GM11168 (cell line): Measurements from ENCODE around the gene CCR5.
"Not testable (repeated sequence)": the region's sequence is repeated elsewhere in the genome, so short reads cannot be mapped to it uniquely, and the experiment has no call there.

ENCODE experiments used
- in situ Hi-C: fragments of 300-500 bp; cut with MboI; formaldehyde crosslinking; loops from one replicate; pipeline ENCODE4 v1.12.0; 2022; ENCODE audit warnings: low sequenced_read_pairs; ENCODE audit not compliant: unreplicated experiment

The CCR5 gene

DNA sequence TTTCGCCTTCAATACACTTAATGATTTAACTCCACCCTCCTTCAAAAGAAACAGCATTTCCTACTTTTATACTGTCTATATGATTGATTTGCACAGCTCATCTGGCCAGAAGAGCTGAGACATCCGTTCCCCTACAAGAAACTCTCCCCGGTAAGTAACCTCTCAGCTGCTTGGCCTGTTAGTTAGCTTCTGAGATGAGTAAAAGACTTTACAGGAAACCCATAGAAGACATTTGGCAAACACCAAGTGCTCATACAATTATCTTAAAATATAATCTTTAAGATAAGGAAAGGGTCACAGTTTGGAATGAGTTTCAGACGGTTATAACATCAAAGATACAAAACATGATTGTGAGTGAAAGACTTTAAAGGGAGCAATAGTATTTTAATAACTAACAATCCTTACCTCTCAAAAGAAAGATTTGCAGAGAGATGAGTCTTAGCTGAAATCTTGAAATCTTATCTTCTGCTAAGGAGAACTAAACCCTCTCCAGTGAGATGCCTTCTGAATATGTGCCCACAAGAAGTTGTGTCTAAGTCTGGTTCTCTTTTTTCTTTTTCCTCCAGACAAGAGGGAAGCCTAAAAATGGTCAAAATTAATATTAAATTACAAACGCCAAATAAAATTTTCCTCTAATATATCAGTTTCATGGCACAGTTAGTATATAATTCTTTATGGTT is at the start of gene CCR5:
Gene CCR5 (plus strand): TSS at position 108 of the 680 bp plus-strand sequence. CDS start 1,957 bp downstream, outside the sequence.
- in situ Hi-C loops = loop anchor here (5.0 to 10.0 kb wide), 2 partner anchors 154 to 426 kb away; partner anchors contain the start of gene CXCR6

DNA sequence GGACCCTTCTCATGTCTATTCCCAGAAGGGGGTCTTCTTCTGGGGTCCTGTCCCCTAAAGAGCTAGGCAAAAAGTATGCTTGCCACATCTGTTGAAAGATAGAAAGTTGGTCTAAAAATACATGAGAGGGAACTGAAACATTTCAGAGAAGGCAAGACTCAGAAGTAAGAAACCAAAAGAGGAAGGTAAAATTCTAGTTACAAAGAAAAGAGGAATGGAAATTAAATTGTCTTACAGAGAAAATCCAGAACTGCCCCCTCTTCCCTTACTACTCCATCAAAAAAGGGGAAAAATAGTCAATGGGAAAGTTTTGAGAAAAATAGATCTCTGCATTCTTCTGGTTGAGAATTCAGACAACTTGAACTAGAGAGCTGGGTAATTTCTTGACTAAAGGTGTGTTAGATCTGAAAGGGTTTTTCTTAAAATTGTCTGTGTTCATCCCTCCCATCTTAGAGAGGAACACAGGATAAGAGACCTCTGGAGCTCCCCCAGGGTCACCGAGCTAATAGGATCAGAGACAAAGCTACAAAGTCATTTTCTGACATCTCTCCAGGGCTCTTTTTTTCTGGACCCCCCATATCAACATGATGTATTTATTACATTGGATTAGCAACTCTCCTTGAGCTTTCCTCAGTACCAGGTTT is 49.2 kb upstream of the CCR5 start:
- in situ Hi-C loops = no loop called here

DNA sequence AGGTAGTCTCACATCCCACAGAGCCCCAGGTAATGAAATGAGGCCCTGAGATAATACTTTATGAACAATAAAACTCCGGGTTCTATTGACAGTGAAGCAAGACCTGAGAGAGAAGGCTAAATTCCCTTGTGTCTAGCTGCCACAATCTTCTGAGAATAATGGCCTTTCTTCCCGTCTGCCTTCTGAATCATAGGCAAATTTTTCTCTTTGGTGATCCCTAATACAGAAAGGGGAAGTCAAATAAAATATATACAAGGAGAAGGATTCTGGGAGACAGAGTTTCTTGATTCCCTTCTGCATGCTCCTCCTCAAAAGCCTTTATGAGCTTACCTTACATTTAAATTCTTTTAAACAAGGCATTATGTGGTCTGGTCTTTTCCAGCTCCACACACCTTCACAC is 46.7 kb upstream of the CCR5 start:
- in situ Hi-C loops = no loop called here

DNA sequence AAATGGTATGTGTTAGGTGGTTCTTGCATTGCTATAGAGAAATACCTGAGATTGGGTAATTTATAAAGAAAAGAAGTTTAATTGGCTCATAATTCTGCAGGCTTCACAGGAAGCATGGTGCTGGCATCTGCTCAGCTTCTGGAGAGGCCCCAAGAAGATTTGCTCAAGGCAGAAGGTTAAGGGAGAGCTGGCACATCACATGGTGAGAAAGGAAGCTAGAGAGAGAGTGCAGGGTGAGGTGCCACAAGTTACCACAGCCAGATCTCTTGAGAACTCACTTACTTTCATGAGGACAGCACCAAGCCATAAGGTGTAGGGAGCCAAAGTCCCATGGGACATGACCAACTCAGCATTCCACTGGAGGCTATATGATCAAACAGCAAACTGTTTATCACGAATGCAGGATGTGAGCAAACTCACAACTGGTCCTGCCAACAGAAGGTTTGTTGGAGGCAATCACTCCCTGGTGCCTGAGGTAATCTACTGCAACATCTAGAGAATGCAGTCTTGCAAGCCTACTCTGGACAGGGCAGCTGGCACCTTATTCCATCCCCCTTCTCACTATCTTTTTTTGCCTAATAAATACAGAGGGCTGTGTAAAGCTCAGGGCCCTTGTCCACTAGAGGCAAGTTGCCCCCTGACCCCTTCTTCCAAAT is 45.0 kb upstream of the CCR5 start:
- in situ Hi-C loops = no loop called here

DNA sequence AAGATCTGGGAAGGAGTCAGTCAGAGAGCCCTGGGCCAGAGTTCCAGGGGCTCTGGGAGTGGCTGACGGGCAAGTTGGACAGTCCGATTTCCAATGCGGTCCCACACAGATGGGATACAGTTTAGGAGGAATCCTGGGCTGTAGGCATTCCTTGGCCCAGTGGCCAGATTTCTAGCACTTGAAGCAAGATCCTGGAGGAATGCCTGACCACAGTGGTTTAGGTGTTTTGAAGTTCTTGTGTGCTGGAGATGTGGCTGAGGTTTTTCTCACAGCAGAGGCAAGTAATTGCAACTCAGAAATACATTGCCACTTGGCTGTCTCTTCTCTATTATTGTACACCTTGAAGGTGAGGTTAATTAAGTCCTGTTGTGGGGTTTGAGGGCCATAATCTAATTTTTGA is 40.1 kb upstream of the CCR5 start:
- in situ Hi-C loops = not testable (repeated sequence)

DNA sequence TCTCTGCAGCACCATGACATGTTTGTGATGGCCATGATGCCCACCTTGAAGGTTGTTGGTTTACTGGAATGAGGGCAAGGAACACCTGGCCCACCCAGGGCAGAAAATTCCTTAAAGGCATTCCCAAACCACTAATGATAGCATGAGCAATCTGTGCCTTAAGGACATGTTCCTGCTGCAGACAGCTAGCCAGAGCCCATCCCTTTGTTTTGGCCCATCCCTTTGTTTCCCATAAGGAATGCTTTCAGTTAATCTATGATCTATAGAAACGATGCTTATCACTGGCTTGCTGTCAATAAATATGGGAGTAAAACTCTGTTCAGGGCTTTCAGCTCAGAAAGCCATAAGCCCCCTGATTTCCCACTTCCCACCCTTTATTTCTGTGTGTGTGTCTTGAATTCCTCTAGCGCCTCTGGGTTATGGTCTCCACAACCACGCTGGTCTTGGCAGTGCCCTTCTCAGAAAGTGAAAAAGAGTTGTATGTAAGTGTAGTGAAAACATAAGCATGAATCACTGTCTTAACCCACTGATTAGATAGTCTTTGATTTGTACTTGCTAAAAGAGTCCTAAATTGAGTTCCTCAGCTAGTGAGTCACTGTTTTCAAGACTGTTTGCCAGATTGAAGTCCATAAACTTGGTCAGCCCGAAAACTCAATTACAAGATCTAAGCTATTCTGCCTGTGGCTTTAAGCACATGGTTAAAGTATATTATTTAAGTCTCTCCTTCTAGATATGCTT is 35.8 kb upstream of the CCR5 start:
- in situ Hi-C loops = no loop called here

DNA sequence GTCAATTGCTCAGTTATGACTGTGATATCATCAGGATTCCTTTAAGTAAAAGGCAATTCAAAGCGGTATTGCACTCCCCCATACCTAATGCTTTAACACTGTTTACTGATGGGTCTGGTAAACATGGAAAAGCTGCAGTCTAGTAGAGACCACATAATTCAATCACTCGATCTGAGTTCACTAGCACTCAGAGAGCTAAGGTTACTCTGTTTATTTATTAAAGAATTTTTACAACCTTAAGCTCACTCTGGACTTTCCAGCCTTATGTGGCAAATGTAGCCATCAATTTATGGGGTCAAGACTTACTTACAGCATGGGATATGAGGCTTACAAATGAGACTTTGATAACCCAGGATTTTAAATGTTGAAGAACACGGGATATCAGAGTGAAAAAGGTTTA is 35.2 kb upstream of the CCR5 start:
- in situ Hi-C loops = no loop called here

DNA sequence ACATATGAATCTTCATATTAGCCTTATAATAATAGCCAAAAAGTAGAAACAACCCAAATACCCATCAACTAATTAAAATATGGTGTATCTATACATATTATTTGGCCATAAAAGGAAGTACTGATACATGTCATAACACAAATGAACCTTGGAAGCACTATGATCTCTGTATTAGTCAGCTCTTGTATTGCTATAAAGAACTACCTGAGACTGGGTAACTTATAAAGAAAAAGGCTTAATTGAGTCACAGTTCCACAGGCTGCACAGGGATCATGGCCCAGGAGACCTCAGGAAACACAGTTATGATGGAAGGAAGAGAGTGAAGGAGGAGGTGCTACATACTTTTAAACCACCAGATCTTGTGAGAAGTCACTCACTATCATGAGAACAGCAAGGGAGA is 32.8 kb upstream of the CCR5 start:
- in situ Hi-C loops = no loop called here

DNA sequence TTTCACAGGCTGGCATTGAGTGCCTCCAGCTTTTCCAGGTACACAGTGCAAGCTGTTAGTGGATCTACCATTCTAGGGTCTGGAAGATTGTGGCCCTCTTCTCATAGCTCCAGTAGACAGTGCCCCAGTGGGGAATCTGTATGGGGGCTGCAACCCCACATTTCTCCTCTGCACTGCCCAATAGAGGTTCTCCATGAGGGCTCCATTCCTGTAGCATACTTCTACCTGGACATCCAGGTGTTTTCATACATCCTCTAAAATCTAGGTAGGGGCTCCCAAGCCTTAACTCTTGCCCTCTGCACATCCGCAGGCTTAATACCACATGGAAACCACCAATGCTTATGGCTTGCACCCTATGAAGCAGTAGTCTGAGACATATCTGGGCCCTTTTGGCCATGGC is 31.9 kb upstream of the CCR5 start:
- in situ Hi-C loops = no loop called here

DNA sequence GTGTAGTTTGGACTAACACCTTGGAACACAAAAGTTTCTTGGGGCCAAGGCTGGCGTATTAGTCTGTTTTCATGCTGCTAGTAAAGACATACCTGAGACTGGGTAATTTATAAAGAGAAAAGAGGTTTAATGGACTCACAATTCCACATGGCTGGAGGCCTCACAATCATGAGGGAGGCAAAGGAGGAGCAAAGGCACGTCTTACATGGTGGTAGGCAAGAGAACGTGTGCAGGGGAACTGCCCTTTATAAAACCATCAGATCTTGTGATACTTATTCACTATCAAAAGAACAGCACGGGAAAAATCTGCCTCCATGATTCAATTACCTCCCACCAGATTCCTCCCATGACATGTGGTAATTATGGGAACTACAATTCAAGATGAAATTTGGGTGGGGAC is 26.3 kb upstream of the CCR5 start:
- in situ Hi-C loops = no loop called here

DNA sequence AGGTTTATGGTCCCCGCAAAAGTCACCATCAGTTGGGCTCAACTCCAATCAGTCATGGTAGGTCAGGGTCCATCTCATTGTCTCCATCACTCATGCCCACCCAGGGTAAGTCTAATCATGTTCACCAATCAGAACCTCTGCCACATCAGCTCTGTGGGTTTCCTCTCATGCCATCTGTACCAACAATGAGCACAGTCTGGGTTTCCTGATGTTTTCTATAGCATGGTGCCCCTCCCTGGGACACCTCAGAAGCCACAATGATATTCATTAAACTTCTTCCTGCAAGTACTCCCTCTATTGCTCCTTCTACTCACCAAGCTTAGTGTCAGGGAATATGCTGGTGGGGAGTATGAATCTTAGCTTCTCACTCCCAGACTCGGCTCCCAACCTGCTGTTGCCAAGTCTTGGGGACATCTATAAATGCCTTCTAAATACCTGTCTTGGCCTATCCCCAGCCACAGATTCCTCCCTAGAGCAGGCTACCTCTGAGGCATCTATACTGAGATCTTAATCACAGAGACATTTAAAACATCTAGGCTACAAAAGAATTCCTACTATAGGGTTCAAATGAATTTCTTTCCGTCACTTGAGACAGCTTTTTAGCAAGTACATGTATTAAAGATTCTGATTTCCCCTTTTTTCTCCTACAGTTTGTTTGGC is 21.8 kb upstream of the CCR5 start:
- in situ Hi-C loops = no loop called here

DNA sequence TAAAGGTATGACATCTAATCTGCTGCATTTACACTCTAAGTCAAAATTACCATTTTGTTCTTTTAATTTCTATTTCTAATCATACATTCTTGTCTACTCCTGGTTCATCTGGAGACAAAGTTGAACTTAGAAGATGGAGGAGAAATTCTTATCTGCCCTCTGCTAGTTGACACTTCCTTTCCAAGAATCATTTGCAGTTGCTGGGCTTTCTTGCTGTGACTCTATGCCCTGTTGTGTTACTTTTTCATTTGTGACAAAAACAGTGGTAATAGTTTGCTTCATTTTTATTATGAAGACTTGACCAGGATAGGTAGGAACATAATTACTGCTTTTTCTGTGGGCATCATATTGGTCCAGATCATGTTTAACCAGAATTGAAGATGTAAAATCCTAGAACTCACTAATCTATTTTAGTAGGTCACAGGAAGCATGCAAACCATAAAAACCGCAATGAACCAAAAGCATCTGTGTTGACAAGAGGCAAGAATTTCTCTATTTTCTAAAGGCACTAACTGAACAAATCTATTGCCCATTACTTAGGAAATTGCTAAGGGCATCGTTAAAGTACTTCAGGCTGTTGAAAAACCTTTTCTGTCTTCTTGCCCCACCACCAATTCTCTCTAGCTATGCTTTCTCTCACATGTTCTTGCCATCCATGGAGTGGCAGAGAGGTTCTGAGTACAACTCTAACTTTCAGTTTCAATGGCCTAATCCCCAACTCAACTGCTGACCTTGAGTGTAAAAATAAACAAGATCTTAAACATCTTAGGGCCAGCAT is 21.1 kb upstream of the CCR5 start:
- in situ Hi-C loops = no loop called here

DNA sequence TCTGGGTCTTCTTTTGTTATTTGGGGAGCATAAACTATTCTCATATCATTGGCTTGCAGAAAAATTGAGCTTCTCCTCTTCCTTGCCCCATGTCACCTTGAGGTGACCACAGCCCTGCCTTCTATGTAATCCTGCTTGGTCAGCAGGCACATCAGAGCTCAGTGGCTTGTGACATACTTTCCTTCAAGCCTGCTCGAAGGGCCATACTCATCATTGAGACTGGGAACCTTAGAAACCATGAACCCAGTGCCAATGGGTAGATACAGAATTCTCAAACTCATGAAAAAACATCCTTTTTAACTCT is 20.5 kb upstream of the CCR5 start:
- in situ Hi-C loops = no loop called here

DNA sequence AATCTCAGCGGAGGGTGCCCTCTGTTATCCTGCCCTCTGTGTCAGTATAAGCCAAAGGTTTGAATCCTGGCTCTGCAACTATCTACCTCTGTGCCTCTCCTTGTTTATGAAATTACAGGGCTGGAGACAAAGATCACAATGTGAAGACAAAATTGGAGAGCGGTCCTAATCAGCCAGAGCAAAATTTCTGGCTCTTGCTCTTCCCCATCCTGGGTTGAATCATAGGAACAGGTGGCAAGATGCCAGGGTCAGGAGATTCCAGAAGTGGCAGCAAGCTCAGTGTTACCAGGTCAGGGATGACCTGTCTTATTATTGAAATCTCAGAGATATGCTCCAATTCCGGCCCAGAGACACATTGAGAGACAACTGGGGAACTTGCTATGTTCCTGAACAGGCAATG is 19.1 kb upstream of the CCR5 start:
- in situ Hi-C loops = no loop called here

DNA sequence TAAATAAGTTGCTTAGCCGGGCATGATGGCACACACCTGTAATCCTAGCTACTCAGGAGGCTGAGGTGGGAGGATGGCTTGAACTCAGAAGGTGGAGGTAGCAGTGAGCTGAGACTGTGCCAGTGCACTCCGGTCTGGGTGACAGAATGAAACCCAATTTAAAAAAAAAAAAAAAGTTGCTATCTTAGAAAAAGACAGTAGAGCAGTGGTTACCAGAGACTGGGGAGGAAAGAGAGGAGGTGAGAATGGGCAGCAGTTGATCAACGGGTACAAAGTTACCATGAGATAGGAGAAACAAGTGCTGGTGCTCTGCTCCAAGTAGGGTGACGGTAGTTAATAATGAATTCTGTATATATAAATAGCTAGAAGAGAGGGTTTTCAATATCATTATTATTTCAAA is 17.7 kb upstream of the CCR5 start:
- in situ Hi-C loops = no loop called here

DNA sequence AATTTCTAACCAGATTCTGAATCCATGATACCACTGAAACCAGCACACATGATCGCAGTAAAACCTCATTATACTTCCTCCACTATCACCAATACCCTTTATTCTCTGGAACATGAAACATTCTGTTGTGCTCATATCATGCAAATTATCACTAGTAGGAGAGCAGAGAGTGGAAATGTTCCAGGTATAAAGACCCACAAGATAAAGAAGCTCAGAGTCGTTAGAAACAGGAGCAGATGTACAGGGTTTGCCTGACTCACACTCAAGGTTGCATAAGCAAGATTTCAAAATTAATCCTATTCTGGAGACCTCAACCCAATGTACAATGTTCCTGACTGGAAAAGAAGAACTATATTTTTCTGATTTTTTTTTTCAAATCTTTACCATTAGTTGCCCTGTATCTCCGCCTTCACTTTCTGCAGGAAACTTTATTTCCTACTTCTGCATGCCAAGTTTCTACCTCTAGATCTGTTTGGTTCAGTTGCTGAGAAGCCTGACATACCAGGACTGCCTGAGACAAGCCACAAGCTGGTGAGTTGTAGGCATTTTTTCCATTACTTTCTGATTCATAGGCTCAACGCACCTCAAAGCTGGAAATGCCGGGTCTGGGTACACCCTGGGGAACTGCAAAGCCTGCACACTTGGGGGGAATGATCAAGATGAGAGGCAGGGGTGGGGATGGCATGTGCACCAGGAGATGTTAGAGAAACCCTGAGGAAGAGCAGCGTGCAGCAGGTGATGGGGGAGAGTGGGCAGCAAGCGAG is 16.9 kb upstream of the CCR5 start, which contains the start of gene CCR2:
Gene CCR2 (plus strand): TSS at position 465 of the 764 bp plus-strand sequence. CDS start 3,417 bp downstream, outside the sequence.
- in situ Hi-C loops = no loop called here

DNA sequence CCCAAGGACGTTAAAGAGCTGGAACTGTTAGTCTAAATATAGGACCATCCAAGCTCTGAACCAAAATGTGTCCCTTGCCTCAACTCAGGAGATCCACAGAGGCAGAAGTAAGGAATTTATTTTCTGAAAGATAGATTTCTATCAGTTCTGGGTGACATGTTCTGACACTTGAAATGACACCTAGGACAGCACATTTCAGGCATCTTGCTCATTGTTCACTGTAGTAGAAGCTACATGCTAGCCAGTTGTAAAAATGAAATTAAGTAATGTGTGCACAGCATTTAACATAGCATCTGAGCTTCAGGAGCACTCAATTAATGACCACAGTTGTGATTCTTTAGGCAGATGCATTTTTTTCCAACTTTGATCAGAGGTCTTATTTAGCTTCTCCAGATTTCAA is 16.3 kb upstream of the CCR5 start:
- in situ Hi-C loops = no loop called here

DNA sequence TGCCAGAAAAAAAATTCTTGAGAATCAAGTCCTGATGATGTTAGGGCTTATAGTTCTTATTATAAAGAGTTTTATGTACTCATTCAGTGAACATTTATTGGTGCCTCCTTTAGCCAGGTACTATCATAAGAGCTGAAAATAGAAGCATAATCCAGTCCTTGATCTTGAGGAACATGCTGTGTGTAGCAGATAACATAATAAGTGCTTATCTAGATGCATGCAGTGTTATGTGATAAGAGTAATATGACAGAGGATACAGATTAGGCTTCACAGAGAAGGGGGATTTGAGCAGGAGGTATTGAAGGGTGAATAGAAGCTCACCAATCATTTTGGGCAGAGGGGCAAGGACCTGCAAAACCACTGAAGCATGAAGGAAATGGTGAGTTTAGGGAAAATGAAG is 15.8 kb upstream of the CCR5 start:
- in situ Hi-C loops = no loop called here

DNA sequence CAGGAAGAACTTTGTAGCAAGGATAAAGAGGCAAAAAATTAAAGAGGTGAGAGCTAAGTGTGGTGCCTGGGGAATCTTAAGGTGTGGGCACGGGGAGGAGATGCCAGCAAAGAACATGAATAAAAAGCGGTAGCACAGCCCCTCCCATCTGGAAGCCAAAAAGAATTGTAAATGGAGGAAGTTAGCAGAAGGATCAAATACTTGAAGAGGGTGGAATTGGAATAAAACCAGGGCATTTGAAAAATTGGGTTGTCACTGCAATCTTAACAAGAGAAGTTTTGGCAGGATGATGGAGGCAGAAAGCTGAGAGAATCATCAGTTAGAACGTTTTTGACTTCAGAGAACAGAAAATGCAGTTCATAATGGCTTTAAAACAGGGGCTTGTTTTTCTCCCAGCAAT is 14.5 kb upstream of the CCR5 start:
- in situ Hi-C loops = no loop called here
